UCSD-AML1 (cell line): ENCODE data around the gene RTRAF.

Source experiments
- DNase-seq: peaks from one replicate; lab custom pipeline; 2025; ENCODE audit not compliant: unreplicated experiment; lab: John Stamatoyannopoulos, UW

Gene RTRAF

GRCh38 chr14:52048641-52049204, 59.4 kb downstream of the RTRAF start:
- no peak for DNase-seq

- DNase-seq, result no peak
These were observed 59.9 kb downstream of the RTRAF start for GRCh38 chr14:52049271-52049670.

GRCh38 chr14:52049721-52050588, 60.6 kb downstream of the RTRAF start:
- no peak for DNase-seq

- DNase-seq, result no peak
These were observed 61.9 kb downstream of the RTRAF start for GRCh38 chr14:52051251-52051650.

GRCh38 chr14:52051871-52052270, 62.5 kb downstream of the RTRAF start:
- DNase-seq, result no peak

- DNase-seq, result no peak
These were observed 63.1 kb downstream of the RTRAF start for GRCh38 chr14:52052288-52052943.

- no peak for DNase-seq
These were observed 63.7 kb downstream of the RTRAF start for GRCh38 chr14:52053044-52053443.

- DNase-seq, result no peak
These were observed 65.3 kb downstream of the RTRAF start for GRCh38 chr14:52054678-52055077.

GRCh38 chr14:52055167-52055566, 65.8 kb downstream of the RTRAF start:
- DNase-seq, result no peak

- DNase-seq, result no peak
These were observed 69.0 kb downstream of the RTRAF start for GRCh38 chr14:52058341-52058740.

- DNase-seq, result no peak
These were observed 70.3 kb downstream of the RTRAF start for GRCh38 chr14:52059649-52060048.

GRCh38 chr14:52060080-52060479, 70.7 kb downstream of the RTRAF start:
- no peak for DNase-seq
